GM18907 (cell line): ENCODE results near the gene BCAS3.

Source experiments
- ATAC-seq: cut with Tn5 transposase; IDR thresholded peaks from one replicate; pipeline ENCODE4 v1.9.1; 2021; ENCODE audit warnings: mild to moderate bottlenecking, moderate library complexity; ENCODE audit not compliant: unreplicated experiment

BCAS3 gene

GRCh38 chr17:61118871-61119270 is 441.2 kb downstream of the BCAS3 start:
- no peak for ATAC-seq

DNA sequence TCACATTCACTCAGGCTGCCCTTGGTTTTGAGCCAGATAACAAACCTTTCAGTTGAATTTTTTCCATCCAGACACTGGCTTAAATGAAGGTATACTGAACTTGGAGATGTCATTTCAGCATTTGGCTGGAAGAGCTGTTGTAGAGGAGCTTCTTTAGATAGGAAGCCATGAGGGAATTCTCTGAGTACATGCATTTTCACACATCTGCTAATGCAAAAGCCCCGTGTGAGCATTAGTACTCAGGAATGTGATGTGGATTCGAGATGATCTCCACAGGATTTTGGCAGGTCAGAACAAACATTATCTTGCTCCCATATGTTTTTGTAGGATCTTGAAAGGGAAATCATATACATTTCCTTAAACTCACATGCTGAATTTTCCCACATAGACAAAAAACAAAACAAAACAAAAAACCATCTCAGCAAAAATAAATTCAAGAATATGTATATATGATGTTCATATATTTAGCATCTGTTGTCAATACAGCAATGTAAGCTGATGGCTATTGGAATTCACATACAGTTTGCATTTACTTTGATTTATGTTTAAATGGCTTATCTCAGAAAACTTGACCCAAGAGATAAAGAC is 444.8 kb downstream of the BCAS3 start:
- ATAC-seq: no peak

GRCh38 chr17:61124562-61124961 is 446.9 kb downstream of the BCAS3 start:
- ATAC-seq: no peak

DNA sequence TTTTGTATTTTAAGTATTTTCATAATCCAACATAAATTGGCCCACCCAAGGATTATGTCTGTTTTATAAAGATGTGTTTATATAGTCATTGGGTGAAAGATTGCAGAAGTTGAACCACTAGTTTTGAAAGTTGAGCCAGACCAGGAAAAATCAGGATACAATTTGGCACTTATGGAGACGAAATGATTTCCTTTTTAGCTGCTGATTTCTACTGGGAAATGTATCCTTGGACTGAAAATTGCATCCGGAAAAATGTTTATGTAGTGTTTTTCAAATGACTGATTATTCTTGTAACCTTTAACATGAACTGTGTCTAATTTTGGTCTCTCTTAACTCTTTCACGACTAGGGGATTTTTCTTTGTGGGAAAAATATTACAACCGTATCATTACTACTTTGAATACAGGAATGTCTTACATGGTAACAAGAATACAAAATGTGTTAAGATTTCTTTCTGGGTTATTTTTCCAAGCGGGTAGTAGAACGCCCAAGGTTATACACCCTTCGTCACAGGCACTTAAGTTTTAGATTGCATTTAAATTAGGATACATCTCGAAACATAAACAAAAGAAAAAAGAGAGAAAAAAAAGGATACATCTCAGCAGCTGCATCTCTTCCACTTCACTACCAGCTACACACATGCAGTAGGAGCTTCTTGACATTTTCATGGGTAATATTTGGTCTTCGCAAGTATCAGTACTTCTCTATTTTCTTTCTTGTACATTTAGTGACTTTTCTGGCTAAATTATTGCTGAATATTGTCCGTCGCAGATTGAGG is 449.0 kb downstream of the BCAS3 start:
- no peak for ATAC-seq

DNA sequence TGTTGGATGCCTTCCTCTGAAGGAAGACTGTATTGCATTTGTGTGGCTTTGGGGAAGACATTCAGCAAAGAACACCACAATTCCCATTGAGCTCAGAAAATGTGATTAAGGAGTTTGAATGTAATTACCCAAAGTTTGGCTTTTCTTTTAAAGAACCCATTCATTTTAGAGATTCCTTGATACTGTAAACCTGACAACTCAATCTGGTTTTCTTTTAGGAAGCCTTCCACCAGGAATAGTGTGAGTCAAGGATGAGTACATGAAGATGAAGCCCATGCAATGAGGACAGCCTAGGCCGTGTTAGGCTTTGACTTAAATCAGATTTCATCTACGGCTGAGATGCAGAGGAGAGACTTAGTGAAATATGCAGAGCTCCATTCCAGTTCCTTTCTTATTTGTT is 450.3 kb downstream of the BCAS3 start:
- no peak for ATAC-seq

DNA sequence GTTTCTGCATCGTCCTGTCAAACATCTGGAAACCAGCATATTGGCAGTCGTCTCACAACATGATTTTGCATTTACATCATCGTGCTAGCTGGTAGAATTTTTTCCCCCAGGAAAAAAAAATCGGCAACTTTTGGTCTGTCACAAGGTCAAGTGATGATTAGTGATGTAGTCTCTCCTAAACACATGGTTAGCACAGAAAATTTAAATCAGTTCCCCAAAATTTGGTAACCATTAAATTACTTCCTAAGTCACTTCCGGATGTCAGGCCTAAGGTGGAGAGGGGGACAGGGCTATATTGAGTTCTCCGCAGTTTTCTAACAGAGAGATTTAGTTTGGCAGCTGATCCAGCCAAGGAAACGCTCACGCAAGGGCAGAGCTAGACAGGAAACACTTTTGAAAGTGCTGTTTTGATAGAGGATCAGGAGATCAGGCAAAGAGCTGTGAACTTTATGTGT is 451.0 kb downstream of the BCAS3 start:
- ATAC-seq: no peak

- ATAC-seq: no peak
Measured at GRCh38 chr17:61129267-61130254, 451.9 kb downstream of the BCAS3 start.

- ATAC-seq: no peak
Measured at GRCh38 chr17:61130330-61130729, 452.7 kb downstream of the BCAS3 start.

GRCh38 chr17:61131585-61131984 is 453.9 kb downstream of the BCAS3 start:
- no peak for ATAC-seq

DNA sequence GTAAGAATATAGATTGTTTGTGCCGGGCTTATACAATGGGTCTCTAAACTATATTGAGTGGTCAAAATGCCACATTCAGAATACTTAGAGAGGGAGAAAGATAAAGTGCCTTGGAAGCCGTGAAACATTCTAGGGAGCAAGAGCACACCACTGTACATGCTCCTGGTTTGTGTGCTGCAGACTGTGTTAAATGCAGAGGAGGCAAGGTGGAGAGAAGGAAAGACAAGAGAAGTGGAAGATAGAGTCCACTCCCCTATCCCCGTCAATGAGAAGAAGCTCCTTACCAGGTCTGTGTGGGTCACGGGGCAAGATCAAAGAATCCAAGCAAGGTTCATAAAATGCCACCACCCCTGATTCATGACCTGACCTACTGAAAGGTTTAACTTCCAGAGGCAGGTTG is 454.9 kb downstream of the BCAS3 start:
- no peak for ATAC-seq

DNA sequence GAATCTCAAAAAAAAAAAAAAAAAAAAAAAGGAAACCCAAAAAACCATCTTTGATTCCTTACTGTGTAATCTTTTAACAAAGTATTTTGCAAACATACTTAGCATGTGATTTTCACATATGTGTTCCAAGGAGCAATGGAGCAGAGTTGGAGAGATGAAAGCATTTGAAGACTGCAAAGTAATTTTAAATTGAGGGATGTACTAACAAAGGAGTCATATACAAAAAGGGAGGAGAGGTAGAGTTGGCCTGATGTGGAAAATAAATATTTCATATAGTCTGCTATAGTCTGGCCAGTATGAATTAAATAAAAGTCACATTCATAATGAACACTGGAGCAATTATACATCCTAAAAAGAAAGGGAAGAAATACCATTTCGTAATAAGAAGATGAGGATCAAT is 456.2 kb downstream of the BCAS3 start:
- no peak for ATAC-seq

- no peak for ATAC-seq
Measured at GRCh38 chr17:61134551-61135235, 457.0 kb downstream of the BCAS3 start.

DNA sequence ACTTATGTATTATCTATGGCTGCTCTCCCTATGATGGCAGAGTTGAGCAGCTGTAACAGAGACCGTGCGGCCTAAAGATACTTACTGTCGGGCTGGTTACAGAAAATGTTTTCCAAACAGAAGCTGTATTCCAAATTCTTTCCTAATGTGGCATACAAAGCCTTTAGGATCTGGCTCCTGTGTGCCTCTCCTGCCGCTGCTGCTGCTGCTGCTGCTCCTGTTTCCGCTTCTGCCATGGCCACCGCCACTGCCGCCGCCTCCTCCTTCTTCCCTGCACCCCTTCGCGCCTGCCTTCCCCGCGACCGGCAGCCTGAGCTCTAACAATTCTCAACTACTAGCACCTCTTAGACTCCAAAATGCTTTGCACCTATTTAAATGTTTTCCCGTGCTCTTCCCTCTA is 458.1 kb downstream of the BCAS3 start:
- ATAC-seq: no peak

GRCh38 chr17:61136296-61136695 is 458.6 kb downstream of the BCAS3 start:
- no peak for ATAC-seq

DNA sequence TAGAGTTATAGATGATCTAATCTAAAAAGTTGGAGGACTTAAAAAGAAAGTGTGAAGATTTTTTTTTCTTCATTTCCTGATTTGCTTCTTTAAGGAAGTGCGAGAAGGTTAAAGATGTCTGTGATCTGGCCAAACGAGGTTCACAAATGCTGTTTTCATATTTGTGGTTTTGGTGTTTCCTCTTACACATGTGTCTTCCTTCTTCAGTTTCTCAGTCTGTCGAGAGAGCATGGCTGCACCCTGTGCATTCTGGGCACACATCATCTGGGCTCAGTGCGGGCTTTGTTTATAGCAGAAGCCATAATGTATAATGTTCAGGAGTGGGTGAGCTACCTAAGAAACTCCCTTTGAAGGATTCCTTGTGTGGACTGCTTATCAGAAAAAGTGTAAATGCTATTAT is 461.6 kb downstream of the BCAS3 start:
- peak; percentile 92 for ATAC-seq

GRCh38 chr17:61140081-61140786 is 462.6 kb downstream of the BCAS3 start:
- no peak for ATAC-seq

DNA sequence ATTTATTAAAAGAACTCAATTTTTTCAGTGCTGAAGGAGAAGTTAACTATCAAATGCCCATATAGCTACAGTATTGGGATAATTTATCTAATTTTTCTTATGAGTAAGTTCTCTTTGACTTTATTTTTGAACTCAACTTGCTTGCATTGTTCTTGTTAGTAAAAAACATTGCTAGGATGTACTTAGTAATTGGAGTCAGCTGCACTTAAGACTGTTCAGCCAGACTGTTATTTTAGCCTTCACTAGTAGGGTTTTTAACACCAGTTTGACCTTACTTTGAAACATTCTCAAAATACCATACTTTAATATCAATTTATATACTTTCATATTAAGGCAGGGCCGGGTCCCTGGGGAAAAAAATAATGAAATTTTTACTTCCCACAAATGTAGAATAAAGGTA is 465.4 kb downstream of the BCAS3 start:
- ATAC-seq: no peak

- no peak for ATAC-seq
Measured at GRCh38 chr17:61144137-61144536, 466.5 kb downstream of the BCAS3 start.

GRCh38 chr17:61144617-61145564 is 467.2 kb downstream of the BCAS3 start:
- ATAC-seq: no peak
